ENCODE measurements around the gene RRAS. TPM values are rescaled to one million over a fixed set of nuclear protein-coding genes. Genes with fewer than 3 reads are reported as not detected.

The RRAS gene
- total and polyA plus RNA-seq, 3 donors from 2014 or later: 39.3 to 69.2 (median 41.5) TPM

- TF ChIP-seq POLR2A (IDR thresholded peaks at IDR 0.05): no peak
- TF ChIP-seq, protein P1, sequence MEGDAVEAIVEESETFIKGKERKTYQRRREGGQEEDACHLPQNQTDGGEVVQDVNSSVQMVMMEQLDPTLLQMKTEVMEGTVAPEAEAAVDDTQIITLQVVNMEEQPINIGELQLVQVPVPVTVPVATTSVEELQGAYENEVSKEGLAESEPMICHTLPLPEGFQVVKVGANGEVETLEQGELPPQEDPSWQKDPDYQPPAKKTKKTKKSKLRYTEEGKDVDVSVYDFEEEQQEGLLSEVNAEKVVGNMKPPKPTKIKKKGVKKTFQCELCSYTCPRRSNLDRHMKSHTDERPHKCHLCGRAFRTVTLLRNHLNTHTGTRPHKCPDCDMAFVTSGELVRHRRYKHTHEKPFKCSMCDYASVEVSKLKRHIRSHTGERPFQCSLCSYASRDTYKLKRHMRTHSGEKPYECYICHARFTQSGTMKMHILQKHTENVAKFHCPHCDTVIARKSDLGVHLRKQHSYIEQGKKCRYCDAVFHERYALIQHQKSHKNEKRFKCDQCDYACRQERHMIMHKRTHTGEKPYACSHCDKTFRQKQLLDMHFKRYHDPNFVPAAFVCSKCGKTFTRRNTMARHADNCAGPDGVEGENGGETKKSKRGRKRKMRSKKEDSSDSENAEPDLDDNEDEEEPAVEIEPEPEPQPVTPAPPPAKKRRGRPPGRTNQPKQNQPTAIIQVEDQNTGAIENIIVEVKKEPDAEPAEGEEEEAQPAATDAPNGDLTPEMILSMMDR (IDR thresholded peaks at IDR 0.05): no peak
- H3K27me3 ChIP-seq: no peaks in the 10 kb centered on the region
- H3K4me3 ChIP-seq: no peak overlapping the region
- H3K9me3 ChIP-seq: no peaks in the 10 kb centered on the region
- H3K4me1 ChIP-seq: no peaks in the 10 kb centered on the region
- DNase-seq: no peak
- intact Hi-C loops (cut with DNase I; ENCODE audit: low total_unique reads): no loop called here
- 95 to 96% methylated on average over 12 of the region's 12 CpGs for WGBS, 2 donors
- no peaks in the 10 kb centered on the region for H3K36me3 ChIP-seq (ENCODE audit: low read depth, missing control alignments)
- H3K27ac ChIP-seq: no peak overlapping the region
Observed at GRCh38 chr19:49609499-49610092, 30.3 kb downstream of the RRAS start.

DNA sequence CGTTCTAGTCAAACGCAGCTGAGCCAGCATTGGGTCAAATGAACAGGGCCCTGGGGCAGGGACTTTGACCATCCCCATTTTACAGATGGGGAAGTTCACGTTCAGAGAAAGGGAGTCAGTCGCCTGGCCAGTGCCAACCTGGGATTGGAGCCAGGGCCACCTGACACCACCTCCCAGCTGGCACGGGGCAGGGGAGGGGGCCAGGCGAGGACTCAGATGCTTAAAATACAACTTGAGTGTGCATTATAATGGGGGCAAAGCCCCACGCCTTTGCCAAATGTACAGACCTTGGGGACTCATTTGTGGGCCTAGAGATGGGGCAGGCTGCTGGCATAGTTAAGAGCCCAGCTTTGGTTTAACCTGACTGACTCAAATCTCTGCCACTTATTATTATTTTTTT lies 34.3 kb downstream of the RRAS start:
- no peak for TF ChIP-seq POLR2A (IDR thresholded peaks at IDR 0.05)
- TF ChIP-seq, protein P1 (IDR thresholded peaks at IDR 0.05): no peak
- no peak overlapping the region for H3K4me3 ChIP-seq
- WGBS, 2 donors: 75 to 85% methylated on average over 7 of the region's 7 CpGs
- no peaks in the 10 kb centered on the region for H3K4me1 ChIP-seq
- no peak overlapping the region for H3K27ac ChIP-seq
- no peaks in the 10 kb centered on the region for H3K9me3 ChIP-seq
- H3K36me3 ChIP-seq (ENCODE audit: low read depth, missing control alignments): no peaks in the 10 kb centered on the region
- intact Hi-C loops (cut with DNase I; ENCODE audit: low total_unique reads): no loop called here
- no peak for DNase-seq
- H3K27me3 ChIP-seq: no peaks in the 10 kb centered on the region

- WGBS, 2 donors: 97 to 98% methylated on average over 2 of the region's 2 CpGs
- H3K4me3 ChIP-seq: no peak overlapping the region
- H3K4me1 ChIP-seq: no peaks in the 10 kb centered on the region
- no peaks in the 10 kb centered on the region for H3K36me3 ChIP-seq (ENCODE audit: low read depth, missing control alignments)
- DNase-seq: no peak
- intact Hi-C loops (cut with DNase I; ENCODE audit: low total_unique reads): no loop called here
- no peaks in the 10 kb centered on the region for H3K27me3 ChIP-seq
- TF ChIP-seq POLR2A (IDR thresholded peaks at IDR 0.05): no peak
- TF ChIP-seq, protein P1 (IDR thresholded peaks at IDR 0.05): no peak
- H3K27ac ChIP-seq: no peak overlapping the region
- no peaks in the 10 kb centered on the region for H3K9me3 ChIP-seq
Observed at GRCh38 chr19:49602806-49603205, 37.1 kb downstream of the RRAS start.

- Histone ChIP-seq H3K36me3 (ENCODE audit: low read depth, missing control alignments) (no peaks in the 10 kb centered on the region), H3K27ac (no peak overlapping the region), H3K9me3 (no peaks in the 10 kb centered on the region), H3K4me1 (no peaks in the 10 kb centered on the region), H3K27me3 (no peaks in the 10 kb centered on the region), H3K4me3 (no peak overlapping the region)
- TF ChIP-seq POLR2A (IDR thresholded peaks at IDR 0.05): no peak
- TF ChIP-seq, protein P1 (IDR thresholded peaks at IDR 0.05): no peak
- 97% methylated on average over 22 to 38 of the region's 38 CpGs for WGBS, 2 donors
- no peak for DNase-seq
- intact Hi-C loops (cut with DNase I; ENCODE audit: low total_unique reads): no loop called here
Observed at GRCh38 chr19:49601482-49602038, 38.4 kb downstream of the RRAS start.
